ENCODE data around the gene ASTN1. TPM values are rescaled to one million over a fixed set of nuclear protein-coding genes. Genes with fewer than 3 reads are reported as not detected.
A peak's percentile ranks its signal among the peaks of the same experiment; 100 is the strongest.

ASTN1 gene
- total RNA-seq, 1 donor: not detected

DNA sequence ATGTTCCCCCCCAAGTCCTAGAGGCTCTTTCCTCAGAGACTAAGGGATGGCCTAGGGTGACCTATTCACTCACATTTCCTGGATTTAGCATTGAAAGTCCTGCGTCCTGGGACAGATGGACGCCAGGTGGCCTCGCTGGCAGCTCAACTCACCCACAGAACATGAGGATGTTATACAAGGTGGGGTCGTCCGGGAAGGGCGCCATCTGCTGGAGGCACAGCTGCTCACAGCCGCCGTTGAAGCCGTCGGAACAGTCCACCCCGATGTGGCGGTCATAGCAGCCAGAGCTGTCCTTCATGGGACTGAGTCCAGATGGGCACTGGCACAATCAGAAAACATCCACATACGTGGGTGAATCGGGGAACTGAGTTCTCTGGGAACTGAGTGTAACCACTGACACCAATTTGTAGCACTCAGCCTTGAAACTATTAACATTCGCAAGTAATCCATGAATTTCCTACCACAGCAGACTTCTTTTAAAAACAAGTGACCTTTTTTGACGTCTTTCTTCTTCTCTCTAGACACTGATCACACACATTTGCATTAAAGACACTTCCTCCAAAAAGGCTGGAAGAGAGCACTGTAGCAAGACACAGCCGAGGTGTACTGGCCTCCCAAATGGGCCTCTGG lies 215.4 kb downstream of the ASTN1 start:
- H3K79me2 ChIP-seq (ENCODE audit: insufficient read depth, low read length): no peaks in the 10 kb centered on the region
- TF ChIP-seq, protein P1, sequence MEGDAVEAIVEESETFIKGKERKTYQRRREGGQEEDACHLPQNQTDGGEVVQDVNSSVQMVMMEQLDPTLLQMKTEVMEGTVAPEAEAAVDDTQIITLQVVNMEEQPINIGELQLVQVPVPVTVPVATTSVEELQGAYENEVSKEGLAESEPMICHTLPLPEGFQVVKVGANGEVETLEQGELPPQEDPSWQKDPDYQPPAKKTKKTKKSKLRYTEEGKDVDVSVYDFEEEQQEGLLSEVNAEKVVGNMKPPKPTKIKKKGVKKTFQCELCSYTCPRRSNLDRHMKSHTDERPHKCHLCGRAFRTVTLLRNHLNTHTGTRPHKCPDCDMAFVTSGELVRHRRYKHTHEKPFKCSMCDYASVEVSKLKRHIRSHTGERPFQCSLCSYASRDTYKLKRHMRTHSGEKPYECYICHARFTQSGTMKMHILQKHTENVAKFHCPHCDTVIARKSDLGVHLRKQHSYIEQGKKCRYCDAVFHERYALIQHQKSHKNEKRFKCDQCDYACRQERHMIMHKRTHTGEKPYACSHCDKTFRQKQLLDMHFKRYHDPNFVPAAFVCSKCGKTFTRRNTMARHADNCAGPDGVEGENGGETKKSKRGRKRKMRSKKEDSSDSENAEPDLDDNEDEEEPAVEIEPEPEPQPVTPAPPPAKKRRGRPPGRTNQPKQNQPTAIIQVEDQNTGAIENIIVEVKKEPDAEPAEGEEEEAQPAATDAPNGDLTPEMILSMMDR (IDR thresholded peaks at IDR 0.05; ENCODE audit: extremely low read depth, low read depth, low read length): peak; percentile 50
- DNase-seq (ENCODE audit: insufficient read length, low spot score, missing footprints): no peak
- no peaks in the 10 kb centered on the region for H3K36me3 ChIP-seq (ENCODE audit: insufficient read depth, low read length)
- no peaks in the 10 kb centered on the region for H3K27me3 ChIP-seq (ENCODE audit: insufficient read depth, low read length)
- no peaks in the 10 kb centered on the region for H4K20me1 ChIP-seq (ENCODE audit: insufficient read depth, low read length)
- no peaks in the 10 kb centered on the region for H3K9me3 ChIP-seq (ENCODE audit: low read depth, low read length)
- no peak overlapping the region for H3K4me3 ChIP-seq (ENCODE audit: insufficient read depth, low read length)
- no peak overlapping the region for H3K27ac ChIP-seq (ENCODE audit: low read depth, low read length)
- no peak overlapping the region for H2AFZ ChIP-seq (ENCODE audit: low read length)
- H3K4me1 ChIP-seq (ENCODE audit: insufficient read depth, low read length): no peaks in the 10 kb centered on the region
- no peak overlapping the region for H3K4me2 ChIP-seq (ENCODE audit: insufficient read depth, low read length)

DNA sequence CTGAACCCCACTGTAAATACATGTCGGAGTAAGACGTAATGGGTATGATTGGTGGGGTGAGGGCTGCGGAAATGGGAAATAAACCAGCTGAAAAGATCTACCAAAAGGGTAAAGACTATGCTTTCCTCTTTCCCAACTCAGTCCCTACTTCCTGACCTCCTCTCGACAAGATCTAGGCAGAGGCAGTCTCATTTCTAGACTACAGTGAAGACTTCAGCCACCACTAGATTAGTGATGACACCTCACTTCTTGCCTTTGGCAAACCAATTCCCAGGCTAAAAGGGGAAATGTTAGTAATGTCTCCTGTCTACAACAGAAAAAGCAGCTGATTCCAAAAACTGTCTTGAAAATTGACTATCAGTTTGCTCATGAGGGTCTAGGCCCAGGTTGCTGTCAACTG lies 219.9 kb downstream of the ASTN1 start:
- H3K4me3 ChIP-seq (ENCODE audit: insufficient read depth, low read length): no peak overlapping the region
- H3K4me2 ChIP-seq (ENCODE audit: insufficient read depth, low read length): no peak overlapping the region
- no peak for DNase-seq (ENCODE audit: insufficient read length, low spot score, missing footprints)
- H3K27ac ChIP-seq (ENCODE audit: low read depth, low read length): no peak overlapping the region
- H3K27me3 ChIP-seq (ENCODE audit: insufficient read depth, low read length): no peaks in the 10 kb centered on the region
- no peak overlapping the region for H2AFZ ChIP-seq (ENCODE audit: low read length)
- no peaks in the 10 kb centered on the region for H4K20me1 ChIP-seq (ENCODE audit: insufficient read depth, low read length)
- H3K4me1 ChIP-seq (ENCODE audit: insufficient read depth, low read length): no peaks in the 10 kb centered on the region
- H3K79me2 ChIP-seq (ENCODE audit: insufficient read depth, low read length): no peaks in the 10 kb centered on the region
- no peaks in the 10 kb centered on the region for H3K36me3 ChIP-seq (ENCODE audit: insufficient read depth, low read length)
- TF ChIP-seq, protein P1 (IDR thresholded peaks at IDR 0.05; ENCODE audit: extremely low read depth, low read depth, low read length): no peak
- no peaks in the 10 kb centered on the region for H3K9me3 ChIP-seq (ENCODE audit: low read depth, low read length)

DNA sequence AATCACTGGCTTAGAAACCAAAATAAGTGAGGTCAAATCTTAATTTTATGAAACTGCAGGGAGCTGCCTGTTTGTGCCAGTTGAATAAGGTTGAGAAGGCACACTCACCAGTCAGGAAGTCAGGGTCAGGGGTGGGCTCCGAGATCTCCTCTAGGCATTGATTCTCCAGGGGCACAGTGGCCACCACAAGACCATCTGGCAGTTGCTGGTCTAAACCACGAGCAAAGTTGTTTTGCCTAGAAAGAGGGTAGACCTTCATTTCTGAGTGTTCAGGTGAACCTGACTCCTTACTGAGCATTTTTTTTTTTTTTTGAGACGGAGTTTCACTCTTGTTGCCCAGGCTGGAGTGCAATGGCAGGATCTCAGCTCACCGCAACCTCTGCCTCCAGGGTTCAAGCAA lies 220.7 kb downstream of the ASTN1 start:
- Histone ChIP-seq H3K4me2 (ENCODE audit: insufficient read depth, low read length) (no peak overlapping the region), H3K4me1 (ENCODE audit: insufficient read depth, low read length) (no peaks in the 10 kb centered on the region), H3K4me3 (ENCODE audit: insufficient read depth, low read length) (no peak overlapping the region), H3K79me2 (ENCODE audit: insufficient read depth, low read length) (no peaks in the 10 kb centered on the region), H3K36me3 (ENCODE audit: insufficient read depth, low read length) (no peaks in the 10 kb centered on the region), H3K27ac (ENCODE audit: low read depth, low read length) (no peak overlapping the region), H3K27me3 (ENCODE audit: insufficient read depth, low read length) (no peaks in the 10 kb centered on the region), H4K20me1 (ENCODE audit: insufficient read depth, low read length) (no peaks in the 10 kb centered on the region), H2AFZ (ENCODE audit: low read length) (no peak overlapping the region), H3K9me3 (ENCODE audit: low read depth, low read length) (no peaks in the 10 kb centered on the region)
- TF ChIP-seq, protein P1 (IDR thresholded peaks at IDR 0.05; ENCODE audit: extremely low read depth, low read depth, low read length): no peak
- no peak for DNase-seq (ENCODE audit: insufficient read length, low spot score, missing footprints)

DNA sequence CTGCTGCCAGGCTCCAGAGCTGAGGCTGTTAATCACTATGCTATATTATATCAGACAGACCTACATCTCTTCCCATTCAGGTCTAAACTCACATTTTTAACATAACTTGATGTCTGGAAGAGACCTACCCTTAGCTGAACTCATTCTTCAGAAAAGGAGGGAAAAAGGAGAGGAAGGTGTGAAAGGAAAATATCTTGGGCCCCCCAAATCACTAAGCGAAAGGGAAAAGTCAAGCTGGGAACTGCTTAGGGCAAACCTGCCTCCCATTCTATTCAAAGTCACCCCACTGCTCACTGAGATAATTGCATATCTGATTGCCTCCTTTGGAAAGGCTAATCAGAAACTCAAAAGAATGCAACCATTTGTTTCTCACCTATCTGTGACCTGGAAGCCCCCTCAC lies 222.2 kb downstream of the ASTN1 start:
- no peak overlapping the region for H2AFZ ChIP-seq (ENCODE audit: low read length)
- H4K20me1 ChIP-seq (ENCODE audit: insufficient read depth, low read length): no peaks in the 10 kb centered on the region
- H3K4me3 ChIP-seq (ENCODE audit: insufficient read depth, low read length): no peak overlapping the region
- H3K79me2 ChIP-seq (ENCODE audit: insufficient read depth, low read length): no peaks in the 10 kb centered on the region
- no peaks in the 10 kb centered on the region for H3K36me3 ChIP-seq (ENCODE audit: insufficient read depth, low read length)
- no peaks in the 10 kb centered on the region for H3K9me3 ChIP-seq (ENCODE audit: low read depth, low read length)
- no peak overlapping the region for H3K27ac ChIP-seq (ENCODE audit: low read depth, low read length)
- TF ChIP-seq, protein P1 (IDR thresholded peaks at IDR 0.05; ENCODE audit: extremely low read depth, low read depth, low read length): no peak
- no peak for DNase-seq (ENCODE audit: insufficient read length, low spot score, missing footprints)
- H3K27me3 ChIP-seq (ENCODE audit: insufficient read depth, low read length): no peaks in the 10 kb centered on the region
- no peaks in the 10 kb centered on the region for H3K4me1 ChIP-seq (ENCODE audit: insufficient read depth, low read length)
- no peak overlapping the region for H3K4me2 ChIP-seq (ENCODE audit: insufficient read depth, low read length)

All from osteoblast (primary cell).